T-helper 1 cell treated with Interleukin-12 subunit alpha and Interleukin-12 subunit beta and Interleukin-4 antibody, amounts not matched to agents 30 ng/mL and 1 ng/mL, for 36 hours (primary cell): Measurements from ENCODE around the gene CUBN. TPM values are rescaled to one million over a fixed set of nuclear protein-coding genes. Genes with fewer than 3 reads are reported as not detected.

Experiments
- intact Hi-C: fragments of 100-400 bp; cut with micrococcal nuclease; formaldehyde crosslinking; loops from one replicate; pipeline ENCODE4 v1.15.1; 2024
- total RNA-seq: library from RNA; stranded (reverse); gene quantifications from 2 replicates; pipeline ENCODE4 v1.2.3, GENCODE V29; 2022

CUBN gene
- total RNA-seq: 0.39 and 1.4 TPM in 2 replicates

- intact Hi-C loops: no loop called here
Observed at GRCh38 chr10:17129741-17130140, at the start of gene CUBN. Gene CUBN (minus strand): TSS chr10:17129811. CDS start chr10:17129765, 46 bp downstream.

- intact Hi-C loops: loop anchor here (2.0 kb wide), 1 partner anchor 336 kb away; no protein-coding TSS in a partner anchor
Observed at GRCh38 chr10:17179002-17179401, 49.4 kb upstream of the CUBN start.

- intact Hi-C loops: loop anchor here (2.0 kb wide), 1 partner anchor 335 kb away; no protein-coding TSS in a partner anchor
Observed at GRCh38 chr10:17178006-17178405, 48.4 kb upstream of the CUBN start.

GRCh38 chr10:17177014-17177413, 47.4 kb upstream of the CUBN start:
- intact Hi-C loops: no loop called here

GRCh38 chr10:17176091-17176490, 46.5 kb upstream of the CUBN start:
- intact Hi-C loops: no loop called here

GRCh38 chr10:17175551-17175950, 45.9 kb upstream of the CUBN start:
- intact Hi-C loops: no loop called here

GRCh38 chr10:17174626-17175025, 45.0 kb upstream of the CUBN start:
- intact Hi-C loops: no loop called here

- intact Hi-C loops: no loop called here
Observed at GRCh38 chr10:17171141-17171641, 41.6 kb upstream of the CUBN start.

GRCh38 chr10:17169803-17170202, 40.2 kb upstream of the CUBN start:
- intact Hi-C loops: no loop called here

- intact Hi-C loops: no loop called here
Observed at GRCh38 chr10:17166699-17167098, 37.1 kb upstream of the CUBN start.

GRCh38 chr10:17162828-17163227, 33.2 kb upstream of the CUBN start:
- intact Hi-C loops: no loop called here

GRCh38 chr10:17161775-17162174, 32.2 kb upstream of the CUBN start:
- intact Hi-C loops: no loop called here

- intact Hi-C loops: no loop called here
Observed at GRCh38 chr10:17157024-17157423, 27.4 kb upstream of the CUBN start.

- intact Hi-C loops: no loop called here
Observed at GRCh38 chr10:17155826-17156225, 26.2 kb upstream of the CUBN start.

- intact Hi-C loops: no loop called here
Observed at GRCh38 chr10:17154116-17154515, 24.5 kb upstream of the CUBN start.

GRCh38 chr10:17153321-17153720, 23.7 kb upstream of the CUBN start:
- intact Hi-C loops: no loop called here

GRCh38 chr10:17151716-17152115, 22.1 kb upstream of the CUBN start:
- intact Hi-C loops: no loop called here

GRCh38 chr10:17147884-17148489, 18.4 kb upstream of the CUBN start:
- intact Hi-C loops: no loop called here

- intact Hi-C loops: no loop called here
Observed at GRCh38 chr10:17146892-17147291, 17.3 kb upstream of the CUBN start.

- intact Hi-C loops: loop anchor here (2.0 kb wide), 2 partner anchors 116 to 142 kb away; no protein-coding TSS in a partner anchor
Observed at GRCh38 chr10:17145239-17145638, 15.6 kb upstream of the CUBN start.

- intact Hi-C loops: loop anchor here (1.0 to 2.0 kb wide), 4 partner anchors 57 to 142 kb away; partner anchors contain the start of gene TRDMT1
Observed at GRCh38 chr10:17144757-17145156, 15.1 kb upstream of the CUBN start.

- intact Hi-C loops: loop anchor here (1.0 to 2.0 kb wide), 4 partner anchors 57 to 141 kb away; partner anchors contain the start of gene TRDMT1
Observed at GRCh38 chr10:17144032-17144431, 14.4 kb upstream of the CUBN start.

- intact Hi-C loops: no loop called here
Observed at GRCh38 chr10:17143055-17143690, 13.6 kb upstream of the CUBN start.
